ENCODE measurements around the gene CREG1. TPM values are rescaled to one million over a fixed set of nuclear protein-coding genes. Genes with fewer than 3 reads are reported as not detected.

Gene CREG1
- total RNA-seq, 2 donors from 2014 or later, result 43.2 to 72.7 TPM

GRCh38 chr1:167510244-167510643 lies 43.3 kb downstream of the CREG1 start:
- Histone ChIP-seq H3K27me3 (no peaks in the 10 kb centered on the region), H3K9ac (ENCODE audit: low read depth in 2 of 2, low read length in 2 of 2) (no peak overlapping the region), H3K4me3 (no peak overlapping the region), H3K9me3 (no peaks in the 10 kb centered on the region), H3K36me3 (no peaks in the 10 kb centered on the region), H3K4me1 (no peaks in the 10 kb centered on the region), H3K27ac (no peak overlapping the region)
- intact Hi-C loops (cut with DNase I), result no loop called here
- no peak for TF ChIP-seq CTCF (IDR thresholded peaks at IDR 0.05)
- DNase-seq, result no peak

GRCh38 chr1:167509587-167509986 lies 44.0 kb downstream of the CREG1 start:
- H3K36me3 ChIP-seq, result no peaks in the 10 kb centered on the region
- H3K9ac ChIP-seq (ENCODE audit: low read depth in 2 of 2, low read length in 2 of 2), result no peak overlapping the region
- no peak for DNase-seq
- intact Hi-C loops (cut with DNase I), result no loop called here
- H3K4me3 ChIP-seq, result no peak overlapping the region
- no peaks in the 10 kb centered on the region for H3K27me3 ChIP-seq
- no peak for TF ChIP-seq CTCF (IDR thresholded peaks at IDR 0.05)
- H3K27ac ChIP-seq, result no peak overlapping the region
- H3K9me3 ChIP-seq, result no peaks in the 10 kb centered on the region
- H3K4me1 ChIP-seq, result no peaks in the 10 kb centered on the region

- Histone ChIP-seq H3K4me3 (no peak overlapping the region), H3K27me3 (no peaks in the 10 kb centered on the region), H3K27ac (no peak overlapping the region), H3K9me3 (no peaks in the 10 kb centered on the region), H3K4me1 (no peaks in the 10 kb centered on the region), H3K9ac (ENCODE audit: low read depth in 2 of 2, low read length in 2 of 2) (no peak overlapping the region), H3K36me3 (no peaks in the 10 kb centered on the region)
- no peak for TF ChIP-seq CTCF (IDR thresholded peaks at IDR 0.05)
- intact Hi-C loops (cut with DNase I), result no loop called here
- DNase-seq, result no peak
Measured at GRCh38 chr1:167507719-167508118, 45.8 kb downstream of the CREG1 start.

- Histone ChIP-seq H3K4me1 (no peaks in the 10 kb centered on the region), H3K27ac (no peak overlapping the region), H3K4me3 (no peak overlapping the region), H3K9me3 (no peaks in the 10 kb centered on the region), H3K9ac (ENCODE audit: low read depth in 2 of 2, low read length in 2 of 2) (no peak overlapping the region), H3K27me3 (no peaks in the 10 kb centered on the region), H3K36me3 (no peaks in the 10 kb centered on the region)
- DNase-seq, result no peak
- TF ChIP-seq CTCF (IDR thresholded peaks at IDR 0.05), result no peak
- intact Hi-C loops (cut with DNase I), result no loop called here
Measured at GRCh38 chr1:167504467-167504827, 49.1 kb downstream of the CREG1 start.

- TF ChIP-seq CTCF (IDR thresholded peaks at IDR 0.05), result no peak
- no peaks in the 10 kb centered on the region for H3K4me1 ChIP-seq
- intact Hi-C loops (cut with DNase I), result no loop called here
- no peaks in the 10 kb centered on the region for H3K27me3 ChIP-seq
- H3K27ac ChIP-seq, result no peak overlapping the region
- H3K9ac ChIP-seq (ENCODE audit: low read depth in 2 of 2, low read length in 2 of 2), result no peak overlapping the region
- H3K36me3 ChIP-seq, result no peaks in the 10 kb centered on the region
- no peak for DNase-seq
- no peaks in the 10 kb centered on the region for H3K9me3 ChIP-seq
- no peak overlapping the region for H3K4me3 ChIP-seq
Measured at GRCh38 chr1:167503626-167504466, 49.7 kb downstream of the CREG1 start.
